PFSK-1 (cell line): ENCODE data around the gene ZNF22.

Source experiments
- FOXP2 ChIP-seq: optimal IDR thresholded peaks from 2 replicates; pipeline ENCODE3; 2011; ENCODE audit warnings: borderline replicate concordance, control low read depth, inconsistent platforms; ENCODE audit not compliant: insufficient read depth; ENCODE audit errors: extremely low read length, extremely low read depth
- POLR2AphosphoS5 ChIP-seq: IDR thresholded peaks from 2 replicates; pipeline ENCODE4 v1.6.1; 2012; ENCODE audit warnings: low read depth, mild to moderate bottlenecking, control low read depth, low read length, moderate library complexity
- REST ChIP-seq, 2 experiments: IDR thresholded peaks; 2 replicates each; pipeline versions ENCODE4 v1.6.1 to v1.8.0; 2011 to 2012; ENCODE audit warnings: low read depth in 2 of 2, low read length in 2 of 2, control low read depth in 1 of 2, inconsistent platforms in 1 of 2, mild to moderate bottlenecking in 1 of 2, moderate library complexity in 1 of 2; ENCODE audit not compliant: insufficient read depth in 1 of 2
- SIN3A ChIP-seq: IDR thresholded peaks from 2 replicates; pipeline ENCODE4 v1.6.1; 2012; ENCODE audit warnings: mild to moderate bottlenecking, low read length, moderate library complexity, borderline replicate concordance; ENCODE audit not compliant: insufficient read depth
- TAF1 ChIP-seq: IDR thresholded peaks from 2 replicates; pipeline ENCODE4 v1.6.1; 2012; ENCODE audit warnings: low read length, control low read depth, borderline replicate concordance; ENCODE audit not compliant: insufficient read depth

ZNF22 gene

GRCh38 chr10:44994752-44995530 lies 5.8 kb upstream of the ZNF22 start:
- TF ChIP-seq TAF1 (no peak), POLR2AphosphoS5 (no peak), REST (IDR thresholded peaks at IDR 0.05; ENCODE audit: insufficient read depth in 1 of 2, low read depth in 2 of 2, low read length in 2 of 2) (no peak), SIN3A (no peak), FOXP2 (no peak)

- TF ChIP-seq POLR2AphosphoS5, result no peak
- TF ChIP-seq SIN3A, result no peak
- no peak for TF ChIP-seq TAF1
- no peak for TF ChIP-seq FOXP2
- TF ChIP-seq REST (IDR thresholded peaks at IDR 0.05; ENCODE audit: insufficient read depth in 1 of 2, low read depth in 2 of 2, low read length in 2 of 2), result no peak
Measured at GRCh38 chr10:44995581-44995913, 5.2 kb upstream of the ZNF22 start.

DNA sequence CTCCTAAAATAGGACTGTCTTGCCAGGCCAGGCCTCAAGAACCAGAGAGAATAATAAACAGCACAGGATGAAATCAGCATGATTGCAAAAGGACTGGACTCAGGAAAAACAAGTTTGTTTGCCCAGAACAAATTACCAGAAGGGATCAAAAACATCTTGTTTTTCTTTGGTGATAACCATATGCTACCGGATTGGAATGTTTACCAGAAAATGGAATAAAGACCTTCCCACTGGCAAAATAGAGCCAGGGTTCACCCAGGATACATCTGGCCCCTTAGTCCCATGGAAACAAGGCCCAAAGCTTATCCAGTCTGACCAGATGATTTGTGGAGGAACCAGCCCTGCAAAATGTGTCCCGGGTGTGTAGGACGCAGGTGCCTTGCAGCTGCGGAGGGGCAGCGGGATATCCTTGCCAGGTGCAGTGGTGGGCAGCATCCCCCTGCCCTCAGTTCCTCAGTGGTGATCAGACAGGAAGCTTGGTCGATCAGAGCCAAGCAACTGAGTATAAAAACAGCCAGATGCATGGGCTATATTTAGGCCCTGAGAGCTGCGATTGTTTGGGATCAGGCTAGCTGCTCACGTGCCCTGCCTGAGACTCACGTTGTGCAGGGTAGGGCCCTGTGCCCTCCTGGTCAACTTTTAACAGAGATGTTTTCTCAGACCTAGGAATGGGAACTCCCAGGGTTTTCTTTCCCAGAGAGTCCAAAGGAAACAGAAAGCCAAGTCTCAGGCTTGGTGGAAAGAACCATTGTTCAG lies 4.6 kb upstream of the ZNF22 start:
- TF ChIP-seq REST (IDR thresholded peaks at IDR 0.05; ENCODE audit: insufficient read depth in 1 of 2, low read depth in 2 of 2, low read length in 2 of 2) (no peak), TAF1 (no peak), SIN3A (no peak), POLR2AphosphoS5 (no peak), FOXP2 (no peak)

DNA sequence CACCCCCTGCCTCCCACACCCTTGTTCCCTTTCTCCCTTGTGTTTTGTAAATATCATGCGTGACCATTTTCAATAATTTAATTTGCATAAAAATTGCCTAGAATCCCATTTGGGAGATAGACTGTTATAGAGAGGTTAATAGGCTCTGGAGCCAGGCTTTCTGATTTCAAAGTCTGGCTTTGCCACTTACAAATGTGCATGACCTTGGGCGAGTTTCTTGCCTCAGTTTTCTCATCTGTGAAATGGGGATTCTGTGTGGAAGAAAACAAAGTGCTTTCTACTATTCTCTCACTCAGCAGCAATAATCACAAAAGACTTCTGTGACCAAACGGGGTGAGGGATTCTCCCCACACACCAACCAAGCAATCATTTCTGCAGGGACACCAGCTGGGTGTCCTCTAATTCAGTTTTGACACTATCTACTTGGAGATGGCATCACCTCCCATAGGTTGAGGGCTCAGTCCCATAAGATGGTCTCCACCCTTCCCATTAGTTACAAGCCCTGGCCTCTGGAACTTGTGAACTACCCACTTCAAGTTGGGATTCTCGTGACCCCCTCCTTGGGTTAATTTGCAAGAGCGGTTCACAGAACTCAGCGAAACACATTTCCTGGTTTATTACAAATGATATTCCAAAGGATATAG lies 3.5 kb upstream of the ZNF22 start:
- TF ChIP-seq TAF1 (no peak), SIN3A (no peak), POLR2AphosphoS5 (no peak)

- TF ChIP-seq REST (IDR thresholded peaks at IDR 0.05; ENCODE audit: insufficient read depth in 1 of 2, low read depth in 2 of 2, low read length in 2 of 2) (no peak), TAF1 (no peak), FOXP2 (no peak), SIN3A (no peak), POLR2AphosphoS5 (no peak)
Measured at GRCh38 chr10:44998146-44998631, 2.5 kb upstream of the ZNF22 start.
